ENCODE results near the gene RALBP1.
A peak's percentile ranks its signal among the peaks of the same experiment; 100 is the strongest.

DNA sequence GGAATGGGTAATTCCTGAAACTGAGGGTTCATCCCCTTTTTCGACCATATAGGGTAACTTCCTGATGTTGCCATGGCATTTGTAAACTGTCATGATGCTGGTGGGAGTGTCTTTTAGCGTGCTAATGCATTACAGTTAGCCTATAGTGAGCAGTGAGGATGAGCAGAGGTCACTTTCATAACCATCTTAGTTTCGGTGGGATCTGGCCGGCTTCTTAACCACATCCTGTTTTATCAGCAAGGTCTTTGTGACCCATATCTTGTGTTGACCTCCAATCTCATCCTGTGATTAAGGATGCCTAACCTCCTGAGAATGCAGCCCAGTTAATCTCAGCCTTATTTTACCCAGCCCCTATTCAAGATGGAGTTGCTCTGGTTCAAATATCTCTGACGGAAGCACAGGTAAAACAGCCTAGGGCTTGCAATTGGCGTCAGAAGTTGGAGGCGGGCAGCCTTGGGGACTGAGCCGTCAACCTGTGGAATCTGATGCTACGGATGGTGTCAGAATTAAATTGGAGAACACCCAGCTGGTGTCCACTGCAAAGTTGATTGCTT lies 19.5 kb downstream of the RALBP1 start:
- TF ChIP-seq POLR2A (IDR thresholded peaks at IDR 0.05; ENCODE audit: low read depth, low read length) (no peak), TAF1 (IDR thresholded peaks at IDR 0.05; ENCODE audit: low read depth, low read length) (no peak), POLR2AphosphoS5 (IDR thresholded peaks at IDR 0.05; ENCODE audit: low read depth, low read length) (no peak), SPI1 (IDR thresholded peaks at IDR 0.05; ENCODE audit: low read depth, low read length) (peak; percentile 49), POU2F2 (IDR thresholded peaks at IDR 0.05; ENCODE audit: low read depth, low read length) (no peak)

All from GM12891 (cell line).